Fibroblast of lung (primary cell): Measurements from ENCODE around the gene PPARG. TPM values are rescaled to one million over a fixed set of nuclear protein-coding genes. Genes with fewer than 3 reads are reported as not detected.
A peak's percentile ranks its signal among the peaks of the same experiment; 100 is the strongest.

Source experiments
- DNase-seq, 2 donors: peaks; one replicate each; pipeline versions ENCODE4 v3.0.0 to v3.0.0-alpha.2; 2010; ENCODE audit warnings: low read depth in 2 of 2
- H2AFZ ChIP-seq: 2 replicates; pipeline ENCODE4 v1.5.1; 2012; ENCODE audit warnings: low read length, control low read depth, inconsistent platforms
- H3K27ac ChIP-seq: 2 replicates; pipeline ENCODE4 v1.5.1; 2011; ENCODE audit warnings: low read length, control low read depth; ENCODE audit not compliant: insufficient read depth
- H3K27me3 ChIP-seq: 2 replicates; pipeline ENCODE4 v1.5.1; 2011; ENCODE audit warnings: mild to moderate bottlenecking, low read length; ENCODE audit not compliant: control insufficient read depth, insufficient read depth
- H3K36me3 ChIP-seq: 2 replicates; pipeline ENCODE4 v1.5.1; 2011; ENCODE audit warnings: low read length; ENCODE audit not compliant: control insufficient read depth, insufficient read depth
- H3K4me1 ChIP-seq: 2 replicates; pipeline ENCODE4 v1.5.1; 2011; ENCODE audit warnings: low read length; ENCODE audit not compliant: control insufficient read depth, insufficient read depth; ENCODE audit errors: extremely low read depth
- H3K4me2 ChIP-seq: 2 replicates; pipeline ENCODE4 v1.5.1; 2011; ENCODE audit warnings: low read length, control low read depth; ENCODE audit not compliant: insufficient read depth; ENCODE audit errors: extremely low read depth
- H3K4me3 ChIP-seq, 4 experiments: fragments of 200-600 bp in 1 of 4; sonication (generic) in 1 of 4; replicated peaks in 1 of 4; 2 replicates each; pipeline ENCODE4 v1.5.1; 2011 to 2016; ENCODE audit warnings: low read length in 4 of 4, low read depth in 3 of 4, mild to moderate bottlenecking in 3 of 4, control low read depth in 2 of 4, inconsistent platforms in 1 of 4, mixed read lengths in 1 of 4; ENCODE audit not compliant: insufficient read depth in 1 of 4; ENCODE audit errors: control extremely low read depth in 1 of 4
- H3K79me2 ChIP-seq: 2 replicates; pipeline ENCODE4 v1.5.1; 2012; ENCODE audit warnings: mild to moderate bottlenecking, low read length, inconsistent platforms; ENCODE audit not compliant: control insufficient read depth, insufficient read depth
- H3K9ac ChIP-seq: 2 replicates; pipeline ENCODE4 v1.5.1; 2011; ENCODE audit warnings: mild to moderate bottlenecking, low read length, control low read depth; ENCODE audit not compliant: insufficient read depth
- H3K9me3 ChIP-seq: 2 replicates; pipeline ENCODE4 v1.5.1; 2012; ENCODE audit warnings: low read depth, low read length; ENCODE audit not compliant: control insufficient read depth, insufficient read depth
- H4K20me1 ChIP-seq: 2 replicates; pipeline ENCODE4 v1.5.1; 2011; ENCODE audit warnings: low read length; ENCODE audit not compliant: control insufficient read depth, insufficient read depth; ENCODE audit errors: extremely low read depth
- EZH2 ChIP-seq: IDR thresholded peaks from 2 replicates; pipeline ENCODE4 v1.5.1; 2012; ENCODE audit warnings: low read length, control low read depth, mild to moderate bottlenecking; ENCODE audit errors: missing control alignments
- polyA plus RNA-seq, 2 donors: library from polyadenylated mRNA; depleted of rRNA in 1 of 2; stranded (reverse) in 1 of 2; unstranded in 1 of 2; fragments of >200 nt; gene quantifications; 2 replicates each; pipeline ENCODE4 v1.2.1, GENCODE V29; 2011 to 2012; ENCODE audit warnings: missing spikeins in 1 of 2
- total RNA-seq: library from RNA; depleted of rRNA; stranded (reverse); fragments of >200 nt; gene quantifications from 2 replicates; pipeline ENCODE4 v1.2.1, GENCODE V29; 2014
- TF ChIP-seq, protein P1 (sequence below), 2 donors: IDR thresholded peaks in 1 of 2; conservative IDR thresholded peaks in 1 of 2; 1 replicate in 1 of 2; 2 replicates in 1 of 2; pipeline ENCODE4 v1.5.1; 2011 to 2012; ENCODE audit warnings: low read length in 2 of 2, control low read depth in 1 of 2, inconsistent platforms in 1 of 2, low read depth in 1 of 2, mild to moderate bottlenecking in 1 of 2

The PPARG gene
- total and polyA plus RNA-seq, 2 donors (not counting 1 experiment from before 2014, with no cell fraction given): 32.8 to 42.8 TPM

DNA sequence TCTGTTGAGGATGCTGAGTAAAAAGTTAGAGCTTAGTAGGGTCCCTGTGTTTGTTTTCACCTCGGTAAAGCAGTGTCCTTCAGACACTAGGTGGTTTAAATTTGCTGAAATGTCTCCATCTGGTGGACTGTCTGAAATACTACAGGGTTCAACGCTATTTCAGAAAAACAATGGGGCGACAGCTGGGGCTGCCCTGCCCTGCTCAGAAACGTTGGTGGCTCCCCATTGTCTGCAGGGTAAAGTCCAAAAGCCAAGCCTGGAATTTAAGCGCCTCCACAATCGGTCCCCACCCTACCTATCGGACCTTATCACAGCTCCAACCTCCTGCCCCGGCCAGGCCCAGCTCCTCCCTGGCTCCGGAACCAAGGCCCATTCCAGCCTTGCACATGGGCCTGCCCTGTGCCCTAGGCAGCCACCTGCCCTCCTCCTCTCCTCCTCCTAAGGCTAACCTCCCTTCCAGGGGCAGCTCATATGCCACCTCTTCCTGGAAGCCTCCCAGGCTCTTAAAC is 191.1 kb downstream of the PPARG start:
- DNase-seq: peak; percentile 26 to 71
- no peak overlapping the region for H3K9ac ChIP-seq

DNA sequence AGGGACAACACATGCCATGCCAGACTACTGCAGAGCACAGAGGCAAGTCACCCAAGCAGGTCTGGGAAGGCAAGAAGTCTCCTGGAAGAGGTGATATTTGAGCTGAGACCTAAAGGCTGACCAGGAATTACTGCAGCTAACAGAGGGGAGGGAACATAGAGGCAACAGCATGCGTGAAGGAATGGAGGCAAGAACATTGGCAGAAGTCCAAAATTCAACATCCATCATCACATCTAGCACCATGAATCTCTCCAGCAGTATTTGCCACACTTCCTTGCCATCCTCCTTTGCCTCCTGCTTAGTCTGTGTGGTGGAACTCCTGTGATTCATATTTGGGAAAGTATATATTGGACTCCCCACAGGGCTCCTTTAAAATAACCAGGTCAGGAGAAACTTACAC is 194.5 kb downstream of the PPARG start:
- TF ChIP-seq, protein P1, sequence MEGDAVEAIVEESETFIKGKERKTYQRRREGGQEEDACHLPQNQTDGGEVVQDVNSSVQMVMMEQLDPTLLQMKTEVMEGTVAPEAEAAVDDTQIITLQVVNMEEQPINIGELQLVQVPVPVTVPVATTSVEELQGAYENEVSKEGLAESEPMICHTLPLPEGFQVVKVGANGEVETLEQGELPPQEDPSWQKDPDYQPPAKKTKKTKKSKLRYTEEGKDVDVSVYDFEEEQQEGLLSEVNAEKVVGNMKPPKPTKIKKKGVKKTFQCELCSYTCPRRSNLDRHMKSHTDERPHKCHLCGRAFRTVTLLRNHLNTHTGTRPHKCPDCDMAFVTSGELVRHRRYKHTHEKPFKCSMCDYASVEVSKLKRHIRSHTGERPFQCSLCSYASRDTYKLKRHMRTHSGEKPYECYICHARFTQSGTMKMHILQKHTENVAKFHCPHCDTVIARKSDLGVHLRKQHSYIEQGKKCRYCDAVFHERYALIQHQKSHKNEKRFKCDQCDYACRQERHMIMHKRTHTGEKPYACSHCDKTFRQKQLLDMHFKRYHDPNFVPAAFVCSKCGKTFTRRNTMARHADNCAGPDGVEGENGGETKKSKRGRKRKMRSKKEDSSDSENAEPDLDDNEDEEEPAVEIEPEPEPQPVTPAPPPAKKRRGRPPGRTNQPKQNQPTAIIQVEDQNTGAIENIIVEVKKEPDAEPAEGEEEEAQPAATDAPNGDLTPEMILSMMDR (conservative IDR thresholded peaks at IDR 0.05 in 1 of 2, IDR thresholded peaks at IDR 0.05 in 1 of 2; ENCODE audit: low read depth in 1 of 2, low read length in 2 of 2): no peak
- TF ChIP-seq EZH2: no peak
- Histone ChIP-seq H3K36me3 (no peaks in the 10 kb centered on the region), H4K20me1 (no peaks in the 10 kb centered on the region), H3K4me3 (peak overlapping the region; percentile 43 to 86 (median 58)), H3K4me1 (peaks cover 9% of the 10 kb centered on the region), H2AFZ (no peak overlapping the region), H3K9ac (no peak overlapping the region), H3K9me3 (no peaks in the 10 kb centered on the region), H3K79me2 (peaks cover 2% of the 10 kb centered on the region), H3K4me2 (peak overlapping the region; percentile 94), H3K27me3 (no peaks in the 10 kb centered on the region), H3K27ac (no peak overlapping the region)
- peak; percentile 8 to 42 for DNase-seq

More for the DNA sequence above, 191.1 kb downstream of the PPARG start:
- no peak overlapping the region for H3K4me2 ChIP-seq
- H3K9me3 ChIP-seq: no peaks in the 10 kb centered on the region
- peaks cover 12% of the 10 kb centered on the region for H3K4me1 ChIP-seq
- no peak overlapping the region for H3K4me3 ChIP-seq
- no peaks in the 10 kb centered on the region for H3K27me3 ChIP-seq
- no peaks in the 10 kb centered on the region for H3K79me2 ChIP-seq
- no peaks in the 10 kb centered on the region for H3K36me3 ChIP-seq
- no peaks in the 10 kb centered on the region for H4K20me1 ChIP-seq
- peak overlapping the region; percentile 38 for H2AFZ ChIP-seq
- no peak overlapping the region for H3K27ac ChIP-seq
- TF ChIP-seq, protein P1 (conservative IDR thresholded peaks at IDR 0.05 in 1 of 2, IDR thresholded peaks at IDR 0.05 in 1 of 2; ENCODE audit: low read depth in 1 of 2, low read length in 2 of 2): peak; percentile 49 to 60
- TF ChIP-seq EZH2: no peak

DNA sequence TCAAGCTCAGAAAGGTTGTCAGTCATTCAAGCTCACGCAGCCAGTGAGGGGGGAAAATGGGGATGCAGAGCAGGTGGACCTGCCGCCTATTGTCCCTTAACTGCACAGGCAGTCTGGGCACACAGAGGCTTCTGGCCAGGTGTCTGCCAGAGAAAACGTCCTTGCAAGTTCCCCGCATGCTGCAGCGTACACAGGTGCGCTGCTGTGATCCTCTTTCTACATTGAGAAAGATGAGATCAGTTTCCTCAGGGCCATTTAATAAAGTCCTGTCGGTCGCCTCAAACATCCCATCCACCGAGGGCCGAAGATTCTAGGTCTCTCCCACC is 195.0 kb downstream of the PPARG start:
- no peaks in the 10 kb centered on the region for H3K9me3 ChIP-seq
- H3K4me3 ChIP-seq: peak overlapping the region; percentile 43 to 86 (median 58)
- TF ChIP-seq, protein P1 (conservative IDR thresholded peaks at IDR 0.05 in 1 of 2, IDR thresholded peaks at IDR 0.05 in 1 of 2; ENCODE audit: low read depth in 1 of 2, low read length in 2 of 2): no peak
- no peak for TF ChIP-seq EZH2
- H4K20me1 ChIP-seq: no peaks in the 10 kb centered on the region
- no peak overlapping the region for H3K9ac ChIP-seq
- H3K4me1 ChIP-seq: peaks cover 9% of the 10 kb centered on the region
- no peak for DNase-seq
- no peaks in the 10 kb centered on the region for H3K36me3 ChIP-seq
- peaks cover 2% of the 10 kb centered on the region for H3K79me2 ChIP-seq
- peak overlapping the region; percentile 94 for H3K4me2 ChIP-seq
- no peaks in the 10 kb centered on the region for H3K27me3 ChIP-seq
- H2AFZ ChIP-seq: peak overlapping the region; percentile 83
- no peak overlapping the region for H3K27ac ChIP-seq

Other genes starting within 250 kb of the PPARG start
- gene TIMP4, start 130.2 kb upstream of the PPARG start, total RNA-seq: 9.8 and 12.6 TPM in 2 replicates
- gene TIMP4, start 130.2 kb upstream of the PPARG start, polyA plus RNA-seq: 2.8 and 5.2 TPM in 2 replicates
- 14.4 and 15.7 TPM in 2 replicates for gene TSEN2, start 195.4 kb downstream of the PPARG start, total RNA-seq
- 9.8 and 12.3 TPM in 2 replicates for gene TSEN2, start 195.4 kb downstream of the PPARG start, polyA plus RNA-seq